HG03521 (cell line): ENCODE data around the gene PPARD.
"Not testable (repeated sequence)": the region's sequence is repeated elsewhere in the genome, so short reads cannot be mapped to it uniquely, and the experiment has no call there.

ENCODE experiments used
- ATAC-seq: cut with Tn5 transposase; IDR thresholded peaks from one replicate; pipeline ENCODE4 v1.9.1; 2021; ENCODE audit warnings: mild to moderate bottlenecking, moderate library complexity; ENCODE audit not compliant: unreplicated experiment

The PPARD gene

GRCh38 chr6:35378261-35378660 is 35.9 kb downstream of the PPARD start:
- ATAC-seq: no peak

GRCh38 chr6:35381132-35381531 is 38.8 kb downstream of the PPARD start:
- ATAC-seq: no peak

- no peak for ATAC-seq
Measured at GRCh38 chr6:35382015-35382414, 39.7 kb downstream of the PPARD start.

GRCh38 chr6:35385457-35386202 is 43.3 kb downstream of the PPARD start:
- no peak for ATAC-seq

GRCh38 chr6:35386989-35387388 is 44.6 kb downstream of the PPARD start:
- no peak for ATAC-seq

GRCh38 chr6:35388030-35388429 is 45.7 kb downstream of the PPARD start:
- ATAC-seq: no peak

GRCh38 chr6:35388772-35389352 is 46.5 kb downstream of the PPARD start:
- no peak for ATAC-seq

GRCh38 chr6:35389386-35389785 is 47.0 kb downstream of the PPARD start:
- ATAC-seq: not testable (repeated sequence)

GRCh38 chr6:35391240-35391968 is 49.0 kb downstream of the PPARD start:
- ATAC-seq: no peak

GRCh38 chr6:35392111-35392702 is 49.8 kb downstream of the PPARD start:
- no peak for ATAC-seq

- no peak for ATAC-seq
Measured at GRCh38 chr6:35392773-35393672, 50.7 kb downstream of the PPARD start.

GRCh38 chr6:35396991-35397390 is 54.6 kb downstream of the PPARD start:
- no peak for ATAC-seq

- ATAC-seq: no peak
Measured at GRCh38 chr6:35397806-35398418, 55.6 kb downstream of the PPARD start.

GRCh38 chr6:35398526-35398925 is 56.2 kb downstream of the PPARD start:
- no peak for ATAC-seq

GRCh38 chr6:35400111-35400510 is 57.8 kb downstream of the PPARD start:
- no peak for ATAC-seq

GRCh38 chr6:35400901-35401311 is 58.5 kb downstream of the PPARD start:
- no peak for ATAC-seq

GRCh38 chr6:35401514-35401913 is 59.2 kb downstream of the PPARD start:
- no peak for ATAC-seq

GRCh38 chr6:35402136-35402855 is 59.9 kb downstream of the PPARD start:
- no peak for ATAC-seq

GRCh38 chr6:35402856-35403191 is 60.5 kb downstream of the PPARD start:
- ATAC-seq: no peak
